ENCODE measurements around the gene BDP1. TPM values are rescaled to one million over a fixed set of nuclear protein-coding genes. Genes with fewer than 3 reads are reported as not detected.
A peak's percentile ranks its signal among the peaks of the same experiment; 100 is the strongest.

Gene BDP1
- total RNA-seq, 4 donors from 2014 or later, result 41.8 to 75.3 (median 52.9) TPM

GRCh38 chr5:71582945-71583584 lies 127.6 kb downstream of the BDP1 start:
- TF ChIP-seq CTCF (IDR thresholded peaks at IDR 0.05), result no peak
- no peak for TF ChIP-seq POLR2A (IDR thresholded peaks at IDR 0.05)
- WGBS, 2 donors, result 87 to 89% methylated on average over 4 of the region's 4 CpGs

GRCh38 chr5:71586052-71586940 lies 130.8 kb downstream of the BDP1 start:
- no peaks in the 10 kb centered on the region for H3K27me3 ChIP-seq
- H3K4me3 ChIP-seq (replicated peaks in 1 of 3), result peak overlapping the region in 2 of 3 donors; percentile 38 to 87
- peaks cover 7 to 32% of the 10 kb centered on the region in 2 donors for H3K4me1 ChIP-seq
- no peaks in the 10 kb centered on the region for H3K36me3 ChIP-seq
- DNase-seq, result no peak
- H3K27ac ChIP-seq, result peak overlapping the region; percentile 51 to 95 (median 83)
- 87 to 90% methylated on average over 22 of the region's 22 CpGs for WGBS, 2 donors
- no peak for TF ChIP-seq CTCF (IDR thresholded peaks at IDR 0.05)
- TF ChIP-seq POLR2A (IDR thresholded peaks at IDR 0.05), result no peak
- intact Hi-C loops (cut with DNase I), result no loop called here
- no peaks in the 10 kb centered on the region for H3K9me3 ChIP-seq

More at GRCh38 chr5:71582945-71583584, 127.6 kb downstream of the BDP1 start:
- H3K4me3 ChIP-seq (replicated peaks in 1 of 3), result no peak overlapping the region
- no peak overlapping the region for H3K27ac ChIP-seq
- H3K36me3 ChIP-seq, result no peaks in the 10 kb centered on the region
- no peaks in the 10 kb centered on the region for H3K27me3 ChIP-seq
- DNase-seq, result no peak
- H3K9me3 ChIP-seq, result no peaks in the 10 kb centered on the region
- intact Hi-C loops (cut with DNase I), result no loop called here
- peaks cover 0 to 6% of the 10 kb centered on the region in 2 donors for H3K4me1 ChIP-seq

GRCh38 chr5:71586941-71587765 lies 131.7 kb downstream of the BDP1 start, which contains the start of gene MCCC2:
MCCC2 (plus strand) TSS chr5:71587340; CDS start chr5:71587426, 86 bp downstream.
- 0% methylated on average over 13 to 25 of the region's 56 CpGs for WGBS, 2 donors

More at GRCh38 chr5:71586941-71587765, 131.7 kb downstream of the BDP1 start, which contains the start of gene MCCC2:
- H3K36me3 ChIP-seq, result no peaks in the 10 kb centered on the region
- DNase-seq, result peak; percentile 98 to 99
- no peaks in the 10 kb centered on the region for H3K9me3 ChIP-seq
- no peaks in the 10 kb centered on the region for H3K27me3 ChIP-seq
- intact Hi-C loops (cut with DNase I), result no loop called here
- TF ChIP-seq POLR2A (IDR thresholded peaks at IDR 0.05) (peak in 1 of 2 donors; percentile 90), CTCF (IDR thresholded peaks at IDR 0.05) (no peak)
- peak within 1 kb of the TSS; percentile 51 to 95 (median 83) for H3K27ac ChIP-seq
- peak within 1 kb of the TSS; percentile 38 to 87 (median 44) for H3K4me3 ChIP-seq (replicated peaks in 1 of 3)
- peaks cover 7 to 32% of the 10 kb centered on the region in 2 donors for H3K4me1 ChIP-seq
